Stimulated activated CD8-positive, alpha-beta memory T cell treated with anti-CD3 and anti-CD28 coated beads, Interleukin-4, amount 100 ng/mL, for 4 hours (primary cell): ENCODE data around the gene SREK1IP1.
A peak's percentile ranks its signal among the peaks of the same experiment; 100 is the strongest.

Experiments
- DNase-seq, 2 donors: peaks; one replicate each; pipeline ENCODE4 v3.0.0-alpha.2; 2020; ENCODE audit warnings: low read depth in 2 of 2, low spot score in 1 of 2

SREK1IP1 gene

DNA sequence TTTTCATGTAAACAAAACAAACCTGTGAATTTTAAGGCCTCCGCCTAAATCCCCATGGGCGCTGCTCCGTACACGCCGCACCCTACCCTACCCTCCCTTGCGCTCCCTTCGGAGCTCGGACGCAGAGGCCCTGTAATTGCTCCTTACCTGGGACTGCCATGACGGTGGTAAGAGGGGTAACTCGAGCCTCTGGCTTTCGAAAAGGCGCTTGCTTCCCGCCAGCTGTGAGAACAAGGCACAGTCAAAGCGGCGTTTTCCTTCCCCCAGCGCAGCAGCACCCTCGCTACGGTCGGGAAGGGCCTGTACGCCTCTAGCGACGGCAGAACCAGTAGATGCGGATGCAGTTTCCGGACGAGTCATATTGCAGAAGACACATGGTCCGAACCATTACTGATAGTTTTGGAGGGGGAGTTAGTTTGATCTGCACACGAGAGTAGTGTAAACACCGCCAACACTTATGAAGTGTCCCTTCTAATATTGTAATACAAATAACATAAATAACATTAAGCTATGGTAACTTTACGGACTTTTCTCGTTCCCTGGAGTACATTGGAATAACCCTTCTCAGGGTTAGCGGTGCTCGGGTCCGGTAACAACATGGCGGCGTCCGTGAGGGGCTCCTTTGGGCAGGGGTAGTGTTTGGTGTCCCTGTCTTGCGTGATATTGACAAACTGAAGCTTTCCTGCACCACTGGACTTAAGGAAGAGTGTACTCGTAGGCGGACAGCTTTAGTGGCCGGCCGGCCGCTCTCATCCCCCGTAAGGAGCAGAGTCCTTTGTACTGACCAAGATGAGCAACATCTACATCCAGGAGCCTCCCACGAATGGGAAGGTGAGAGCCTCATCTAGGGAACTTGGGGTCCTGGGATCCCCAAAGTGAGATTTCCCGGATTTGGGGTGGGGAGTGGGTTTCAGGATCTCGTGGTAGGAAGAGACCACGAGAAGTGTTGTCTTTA, at the start of gene SREK1IP1, which contains the start of gene CWC27:
Gene SREK1IP1 (minus strand): TSS at position 334 of the 955 bp plus-strand sequence. CDS start 174 bp downstream, at position 160.
Gene CWC27 (plus strand): TSS at position 573 of the 955 bp plus-strand sequence. CDS start 217 bp downstream, at position 790.
- peak; percentile 52 to 66 for DNase-seq

- no peak for DNase-seq
Observed at GRCh38 chr5:64818245-64818644, 49.8 kb upstream of the SREK1IP1 start.

GRCh38 chr5:64814073-64814472, 45.6 kb upstream of the SREK1IP1 start:
- DNase-seq: no peak

DNA sequence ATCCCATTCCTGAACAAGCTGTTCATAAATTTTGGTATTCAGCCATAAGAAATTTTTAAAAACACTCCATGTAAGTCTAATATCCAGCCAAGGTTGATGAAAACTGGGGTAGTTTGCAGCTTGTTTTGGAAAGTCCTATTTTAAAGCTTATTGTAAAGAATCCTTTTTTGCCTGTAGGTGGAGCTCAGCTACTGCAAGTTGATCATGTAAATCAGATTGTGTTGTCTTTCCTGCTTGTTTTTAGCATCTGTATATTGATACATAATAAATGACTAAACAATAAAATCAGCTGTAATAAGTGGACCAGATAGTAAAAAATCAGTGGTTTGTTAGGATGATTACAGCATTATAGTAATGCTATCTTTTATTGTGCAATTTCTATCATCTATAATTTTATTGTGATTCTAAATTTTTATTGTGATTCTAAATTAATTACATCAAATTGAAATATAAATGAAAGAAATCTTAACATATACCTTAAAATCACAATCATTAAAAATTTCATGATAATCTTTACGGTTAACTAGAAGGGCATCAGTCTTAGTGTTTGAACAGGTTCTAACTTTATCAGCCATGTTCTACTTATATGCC, 42.7 kb upstream of the SREK1IP1 start:
- DNase-seq: no peak

GRCh38 chr5:64807520-64807919, 39.0 kb upstream of the SREK1IP1 start:
- no peak for DNase-seq

- no peak for DNase-seq
Observed at GRCh38 chr5:64806537-64806936, 38.0 kb upstream of the SREK1IP1 start.

- no peak for DNase-seq
Observed at GRCh38 chr5:64800926-64801325, 32.4 kb upstream of the SREK1IP1 start.

- DNase-seq: no peak
Observed at GRCh38 chr5:64796301-64796700, 27.8 kb upstream of the SREK1IP1 start.

DNA sequence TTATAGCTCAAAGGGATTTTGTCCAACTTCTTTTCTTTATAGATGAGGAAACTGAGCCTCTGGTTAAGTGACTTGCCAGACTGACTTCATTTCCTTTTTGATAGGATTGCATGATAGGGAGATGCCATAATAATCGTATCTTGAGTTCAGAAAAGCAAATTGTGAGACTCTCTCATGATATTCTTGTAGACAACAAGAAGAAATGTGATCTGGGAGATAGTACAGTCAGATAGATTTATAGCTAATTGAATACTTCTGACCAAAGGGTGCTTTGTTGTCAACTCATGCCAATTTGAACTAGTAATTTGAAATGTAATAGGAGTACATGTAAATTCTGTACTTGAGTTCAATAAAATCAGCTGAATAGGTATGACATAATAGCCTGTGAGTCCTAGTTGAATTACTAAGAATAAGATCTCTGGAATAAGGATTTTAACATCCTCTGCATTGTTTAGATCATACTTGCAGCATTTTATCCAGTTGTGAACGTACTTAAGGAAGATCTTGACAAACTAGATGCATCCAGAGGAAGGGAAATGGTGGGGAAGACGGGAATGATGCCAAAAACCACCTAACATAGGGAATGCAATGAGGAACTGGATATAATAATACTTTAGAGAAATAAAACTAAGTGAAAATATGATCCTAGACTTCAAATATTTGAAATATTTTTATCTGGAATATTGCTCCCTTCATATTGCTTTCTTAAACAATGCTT, 25.7 kb upstream of the SREK1IP1 start:
- DNase-seq: no peak

GRCh38 chr5:64792469-64792868, 24.0 kb upstream of the SREK1IP1 start:
- DNase-seq: no peak

GRCh38 chr5:64790210-64790609, 21.7 kb upstream of the SREK1IP1 start:
- DNase-seq: no peak

DNA sequence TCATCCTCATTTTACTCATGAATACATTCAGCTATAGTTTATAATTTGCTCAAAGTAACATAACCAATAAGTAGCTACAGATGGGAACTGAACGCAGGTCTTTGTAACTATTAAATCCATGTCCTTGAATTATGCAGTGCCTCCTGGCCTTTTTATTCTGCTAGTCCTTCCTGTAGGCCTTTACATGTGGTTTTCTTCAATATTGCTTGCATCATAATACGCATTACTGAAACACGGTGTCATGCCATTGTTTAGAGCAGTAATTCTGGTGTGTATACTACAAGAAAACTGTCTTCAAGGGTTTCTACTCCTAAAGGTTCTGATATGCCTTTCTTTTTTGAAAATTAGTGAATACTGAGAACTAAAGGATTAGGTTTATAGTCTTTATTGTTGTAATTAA, 21.0 kb upstream of the SREK1IP1 start:
- DNase-seq: no peak

- DNase-seq: no peak
Observed at GRCh38 chr5:64788156-64788555, 19.7 kb upstream of the SREK1IP1 start.

DNA sequence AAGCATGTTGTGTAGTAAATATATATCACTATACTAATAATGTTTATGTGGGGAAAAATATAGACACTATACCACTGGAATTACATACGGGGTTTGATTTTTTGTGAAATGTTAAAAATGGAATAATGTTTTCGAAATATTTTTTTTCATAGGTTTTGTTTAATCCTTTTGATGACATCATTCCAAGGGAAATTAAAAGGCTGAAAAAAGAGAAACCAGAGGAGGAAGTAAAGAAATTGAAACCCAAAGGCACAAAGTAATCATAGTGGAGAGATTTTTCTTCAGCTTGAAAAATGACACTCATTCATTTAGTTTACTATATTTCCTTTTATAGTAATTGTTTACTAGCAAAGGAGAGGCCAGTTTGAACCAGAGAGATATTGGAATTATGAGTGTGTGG, 17.9 kb upstream of the SREK1IP1 start:
- DNase-seq: no peak

GRCh38 chr5:64784451-64785025, 16.0 kb upstream of the SREK1IP1 start:
- DNase-seq: peak; percentile 18 to 53

GRCh38 chr5:64775291-64775690, 6.8 kb upstream of the SREK1IP1 start:
- no peak for DNase-seq

DNA sequence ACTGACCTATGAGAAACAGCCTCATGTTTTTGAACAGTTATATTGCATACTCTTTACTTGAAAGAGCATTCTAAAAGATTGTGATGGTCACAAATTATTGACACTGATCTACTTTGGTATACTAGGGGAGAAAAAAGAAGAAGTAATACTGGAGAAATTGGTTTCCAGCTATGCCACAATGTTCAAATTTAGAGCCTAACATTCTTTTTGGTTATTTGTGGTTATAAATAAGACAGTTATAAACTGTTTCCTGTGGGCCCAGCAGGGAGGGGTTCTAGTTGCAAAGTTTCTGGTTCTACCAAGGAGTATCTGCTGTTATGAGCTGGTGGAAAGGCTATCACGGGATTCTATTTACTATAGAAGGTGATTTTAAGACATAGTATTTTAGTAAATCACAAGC, 5.0 kb upstream of the SREK1IP1 start:
- no peak for DNase-seq

DNA sequence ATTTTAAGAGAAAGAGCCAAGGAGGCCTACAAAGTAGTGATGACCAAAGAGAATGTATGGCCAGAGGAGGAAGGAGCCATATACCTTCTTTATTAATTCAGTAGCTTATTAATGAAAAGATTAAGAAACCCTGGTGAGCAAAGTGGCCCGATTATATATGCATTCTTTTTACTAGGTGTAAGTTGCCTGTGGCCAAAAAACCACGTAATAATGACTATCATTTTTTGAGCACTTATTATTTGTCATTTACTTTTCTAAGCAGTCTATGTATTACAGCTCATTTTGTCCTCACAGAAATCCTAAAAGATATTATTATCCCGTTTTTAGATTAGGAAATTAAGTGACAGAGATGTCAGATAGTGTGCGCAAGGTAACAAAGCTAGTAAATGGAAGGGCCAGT, 3.2 kb upstream of the SREK1IP1 start:
- DNase-seq: no peak

DNA sequence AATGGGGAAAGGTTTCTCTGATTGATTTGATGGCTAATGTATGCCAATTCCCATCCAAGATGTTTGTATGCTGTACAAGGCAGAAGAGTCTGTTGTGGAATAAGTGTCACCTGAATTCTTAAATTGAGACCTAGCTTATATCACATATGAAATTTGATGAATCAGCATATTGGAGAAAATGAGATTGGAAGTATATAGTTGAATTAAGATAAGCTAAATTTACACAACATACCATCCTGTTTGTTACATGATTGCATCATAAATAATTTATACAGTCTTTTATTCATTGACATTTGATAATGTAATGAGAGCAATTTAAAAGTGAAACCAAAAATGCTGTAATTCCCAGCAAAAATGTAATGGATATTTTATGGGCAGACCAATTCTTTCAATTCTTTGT, 1.4 kb upstream of the SREK1IP1 start:
- no peak for DNase-seq

GRCh38 chr5:64767959-64768357, 533 bp downstream of the SREK1IP1 start:
- DNase-seq: no peak

DNA sequence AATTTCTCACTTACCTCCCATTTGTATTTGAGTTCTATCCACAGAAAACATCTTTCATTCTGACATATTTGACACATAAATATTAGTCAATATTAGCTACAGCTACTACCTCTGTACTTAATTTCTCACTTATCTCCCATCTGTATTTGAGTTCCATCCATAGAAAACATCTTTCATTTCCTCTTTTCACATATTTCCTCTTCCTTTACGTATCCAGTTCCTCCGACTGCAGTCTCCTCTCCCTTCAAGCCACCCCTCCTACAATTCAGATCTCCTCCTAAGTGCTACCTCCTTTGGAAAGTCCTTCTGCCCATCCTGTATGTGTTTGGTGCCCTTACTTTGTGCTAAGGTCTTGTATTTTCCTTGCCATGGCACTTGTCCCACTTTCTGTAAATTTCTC, 1.6 kb downstream of the SREK1IP1 start:
- DNase-seq: no peak
